GM18868 (cell line): ENCODE data around the gene NPDC1.
"Not testable (repeated sequence)": the region's sequence is repeated elsewhere in the genome, so short reads cannot be mapped to it uniquely, and the experiment has no call there.

Source experiments
- ATAC-seq: cut with Tn5 transposase; IDR thresholded peaks from one replicate; pipeline ENCODE4 v1.9.1; 2021; ENCODE audit warnings: mild to moderate bottlenecking, moderate library complexity; ENCODE audit not compliant: unreplicated experiment

The NPDC1 gene

DNA sequence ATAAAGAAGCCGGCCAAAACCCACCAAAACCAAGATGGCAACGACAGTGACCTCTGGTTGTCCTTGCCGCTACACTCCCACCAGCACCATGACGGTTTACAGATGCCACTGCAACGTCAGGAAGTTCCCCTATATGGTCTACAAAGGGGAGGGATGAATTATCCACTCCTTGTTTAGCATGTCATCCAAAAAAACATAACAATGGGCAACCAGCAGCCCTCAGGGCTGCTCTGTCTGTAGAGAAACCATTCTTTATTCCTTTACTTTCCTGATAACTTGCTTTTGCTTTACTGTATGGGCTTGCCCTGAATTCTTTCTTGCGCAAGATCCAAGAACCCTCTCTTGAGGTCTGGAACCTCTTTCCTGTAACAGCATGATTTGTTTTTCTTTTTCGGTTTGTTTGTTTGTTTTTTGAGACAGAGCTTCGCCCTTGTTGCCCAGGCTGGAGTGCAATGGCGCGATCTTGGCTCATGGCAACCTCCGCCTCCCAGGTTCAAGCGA, 29.3 kb upstream of the NPDC1 start:
- ATAC-seq, result no peak

DNA sequence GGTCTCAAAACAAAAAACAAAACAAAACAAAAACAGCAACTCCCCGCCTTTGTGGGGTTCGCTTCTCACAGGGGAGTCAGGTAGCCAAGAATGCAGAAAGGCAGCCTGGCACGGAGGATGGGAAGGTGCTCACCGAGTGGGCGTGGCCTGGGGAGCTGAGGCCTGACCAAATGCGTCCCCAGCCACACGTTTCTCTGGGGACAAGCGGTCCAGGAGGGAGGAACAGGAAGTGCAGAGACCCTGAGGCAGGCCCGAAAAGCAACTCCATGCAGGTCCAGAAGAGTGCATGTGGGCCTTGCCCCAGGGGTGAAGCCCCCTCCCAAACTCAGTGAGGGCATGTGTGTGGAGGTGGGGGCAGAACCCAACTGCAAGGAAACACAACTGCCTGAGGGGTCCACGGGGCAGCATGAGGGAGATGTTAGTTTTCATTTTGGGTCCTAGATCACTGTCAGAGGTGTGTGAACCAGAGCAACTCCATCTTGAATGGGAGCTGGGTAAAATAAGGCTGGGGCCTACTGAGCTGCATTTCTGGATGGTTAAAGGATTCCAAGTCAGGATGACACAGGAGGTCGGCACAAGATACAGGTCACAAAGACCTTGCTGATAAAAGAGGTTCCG, 28.8 kb upstream of the NPDC1 start:
- ATAC-seq, result no peak

DNA sequence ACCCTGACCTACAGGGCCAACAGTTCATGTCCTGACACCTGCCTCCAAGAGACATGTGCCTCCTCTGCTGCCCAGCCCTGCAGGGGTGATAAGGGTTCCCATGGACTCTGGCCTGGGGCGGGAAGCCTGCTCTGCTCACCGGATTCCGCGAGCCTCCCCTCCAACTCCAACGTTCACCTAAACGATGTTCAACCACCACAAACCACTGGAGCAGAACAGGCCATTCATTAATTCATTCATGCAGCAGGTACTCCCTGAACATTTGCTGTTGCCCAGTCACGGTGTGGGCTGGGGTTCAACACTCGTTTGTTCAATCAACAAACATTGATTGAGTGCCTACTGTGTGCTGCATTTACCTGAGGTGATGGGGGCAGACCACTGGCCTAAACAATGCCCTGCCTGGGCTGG, 28.0 kb upstream of the NPDC1 start:
- no peak for ATAC-seq

DNA sequence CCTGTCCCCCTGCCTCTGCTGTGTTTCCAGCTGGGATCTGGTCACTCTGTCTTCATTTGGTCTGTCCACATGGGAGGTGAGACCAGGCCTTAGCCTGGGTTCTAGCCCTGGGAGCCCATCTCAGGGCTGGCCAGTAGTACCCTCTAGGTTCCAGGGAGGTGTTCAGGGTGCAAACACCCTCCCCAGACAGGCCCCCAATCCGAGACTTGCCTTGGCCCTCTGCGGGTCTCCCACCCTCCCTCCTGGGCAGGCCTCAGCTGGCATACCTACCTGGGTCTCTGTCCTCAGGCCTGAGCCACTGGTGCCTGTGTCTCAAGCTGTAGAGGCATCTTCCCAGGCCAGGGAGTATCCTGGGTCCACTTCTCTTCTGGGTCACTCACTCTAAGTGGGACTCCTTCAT, 25.3 kb upstream of the NPDC1 start:
- ATAC-seq, result no peak

DNA sequence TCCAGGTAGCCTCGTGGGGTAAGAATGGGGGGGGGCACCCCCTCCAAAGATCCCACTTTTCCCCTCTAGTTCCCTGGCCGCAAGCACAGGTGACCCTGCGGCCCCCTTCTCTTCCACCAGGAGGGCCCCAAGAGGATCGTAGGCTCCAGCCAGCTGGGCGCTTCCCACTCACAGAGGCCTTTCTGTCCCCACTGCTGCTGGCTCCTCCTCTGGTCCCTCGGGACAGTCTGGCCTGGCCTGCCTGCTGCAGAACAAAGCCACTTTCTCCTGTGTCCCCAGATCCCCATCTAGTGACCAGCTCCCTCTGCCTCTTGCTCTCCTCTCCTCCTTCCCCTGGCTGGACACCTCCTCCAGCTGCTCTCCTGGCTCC, 24.9 kb upstream of the NPDC1 start:
- ATAC-seq, result no peak

DNA sequence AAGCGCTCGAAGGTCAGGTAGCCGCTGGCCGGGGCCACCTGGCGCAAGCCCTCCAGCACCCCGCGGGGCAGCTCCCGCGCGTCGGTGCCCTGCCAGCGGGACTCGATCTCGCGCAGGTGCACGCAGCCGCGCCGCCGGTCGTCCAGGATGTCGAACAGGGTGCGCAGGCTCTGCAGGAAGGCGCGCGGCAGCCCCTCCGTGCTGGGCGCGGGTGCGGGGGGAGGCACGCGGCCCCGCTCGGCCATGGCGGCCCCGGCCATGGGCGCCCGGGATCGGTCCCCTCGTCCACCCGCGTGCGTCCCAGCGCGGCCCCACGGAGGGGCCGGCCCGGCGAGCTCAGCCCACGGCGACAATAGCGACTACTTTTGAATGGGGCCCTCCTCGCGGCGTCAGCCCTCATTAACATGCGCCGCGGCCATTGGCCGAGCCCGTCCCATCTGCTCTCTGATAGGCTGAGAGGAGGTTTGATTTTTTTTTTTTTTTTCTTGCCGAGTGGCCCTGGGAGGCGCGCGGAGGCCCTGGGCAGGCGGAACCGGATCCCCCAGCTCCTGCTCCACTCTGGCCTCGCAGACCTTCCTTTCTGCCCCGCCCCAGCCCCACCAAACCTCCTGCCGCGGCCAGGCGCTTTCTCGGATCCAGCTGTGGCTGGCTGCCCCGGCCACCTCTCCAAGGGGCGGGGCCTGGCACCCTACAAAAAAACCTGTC, 24.4 kb upstream of the NPDC1 start, which contains the start of gene SAPCD2:
Gene SAPCD2 (minus strand): TSS at position 357 of the 705 bp plus-strand sequence. CDS start 97 bp downstream, at position 260.
- peak; percentile 75 for ATAC-seq

DNA sequence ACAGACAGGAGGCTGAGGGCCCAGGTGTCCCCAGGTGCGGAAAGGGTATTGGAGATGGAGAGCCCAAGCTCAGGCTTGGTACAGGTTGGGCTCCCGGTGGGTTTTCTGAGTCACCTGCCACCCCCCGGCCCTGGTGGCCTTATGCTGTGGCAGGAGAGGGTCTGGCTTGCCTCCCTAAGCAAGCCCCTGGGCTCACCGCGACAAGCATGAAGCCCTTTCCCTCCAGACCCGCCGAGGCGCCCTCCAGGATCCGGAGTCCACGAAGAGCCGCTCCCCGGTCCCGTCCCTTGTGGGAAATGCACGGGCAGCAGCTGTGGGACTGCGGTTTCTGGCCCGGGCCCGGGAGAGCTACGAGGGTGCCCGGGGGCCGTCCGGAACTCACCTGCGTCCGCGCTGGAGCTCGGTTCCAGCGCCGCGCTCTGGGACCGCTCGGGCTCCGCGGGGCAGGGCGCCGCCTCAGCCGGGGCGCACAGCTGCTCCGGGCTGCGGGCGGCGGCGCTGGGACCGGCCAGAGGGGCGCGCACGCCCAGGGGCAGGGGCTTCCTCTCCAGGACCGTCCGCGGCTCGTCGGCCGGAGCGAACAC, 23.6 kb upstream of the NPDC1 start:
- ATAC-seq, result no peak

DNA sequence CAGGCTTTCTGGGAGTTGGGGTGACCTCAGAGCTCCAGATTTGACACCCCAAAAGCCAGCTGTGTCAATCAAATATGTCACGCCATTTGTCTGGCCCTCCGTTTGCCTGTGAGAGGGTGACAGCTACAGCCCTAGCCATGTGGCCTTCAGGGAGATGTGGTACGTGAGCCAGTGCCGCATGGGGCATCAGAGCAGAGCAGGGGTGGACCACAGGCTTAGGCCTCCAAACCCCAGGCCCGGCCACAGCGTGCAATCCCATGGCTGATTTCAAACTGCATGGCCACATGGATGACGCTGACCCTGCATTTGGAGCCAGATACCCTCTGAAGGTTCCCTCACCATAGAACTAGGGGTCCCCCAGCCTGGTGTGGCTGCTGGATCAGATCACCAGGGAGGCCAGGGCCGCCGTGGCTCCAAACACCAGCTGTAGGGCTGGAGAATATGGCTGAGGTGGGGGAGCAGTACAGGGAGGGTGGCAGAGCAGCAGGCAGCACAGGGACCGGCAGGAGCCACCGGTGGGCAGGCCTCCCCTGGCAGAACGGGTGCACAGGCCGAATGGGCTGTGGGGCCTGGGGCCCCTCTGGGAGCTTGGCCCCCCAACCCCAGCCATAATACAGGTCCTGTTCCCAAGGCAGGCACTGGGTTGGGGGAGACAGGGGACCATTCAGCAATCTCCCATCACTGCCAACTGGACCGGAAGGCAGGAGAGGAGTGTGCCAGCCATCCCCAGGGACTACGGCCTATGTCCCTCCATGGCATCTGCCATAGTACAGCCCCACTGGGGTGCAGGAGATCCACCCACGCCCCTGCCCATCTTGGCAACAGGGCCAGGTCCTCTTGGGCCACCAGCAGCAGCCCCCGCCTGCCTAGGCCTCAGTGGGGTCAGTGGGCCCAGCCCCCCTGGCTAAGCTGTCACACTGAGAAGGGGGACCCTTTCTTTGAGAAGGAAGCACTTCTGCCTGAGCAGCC, 22.8 kb upstream of the NPDC1 start:
- no peak for ATAC-seq

DNA sequence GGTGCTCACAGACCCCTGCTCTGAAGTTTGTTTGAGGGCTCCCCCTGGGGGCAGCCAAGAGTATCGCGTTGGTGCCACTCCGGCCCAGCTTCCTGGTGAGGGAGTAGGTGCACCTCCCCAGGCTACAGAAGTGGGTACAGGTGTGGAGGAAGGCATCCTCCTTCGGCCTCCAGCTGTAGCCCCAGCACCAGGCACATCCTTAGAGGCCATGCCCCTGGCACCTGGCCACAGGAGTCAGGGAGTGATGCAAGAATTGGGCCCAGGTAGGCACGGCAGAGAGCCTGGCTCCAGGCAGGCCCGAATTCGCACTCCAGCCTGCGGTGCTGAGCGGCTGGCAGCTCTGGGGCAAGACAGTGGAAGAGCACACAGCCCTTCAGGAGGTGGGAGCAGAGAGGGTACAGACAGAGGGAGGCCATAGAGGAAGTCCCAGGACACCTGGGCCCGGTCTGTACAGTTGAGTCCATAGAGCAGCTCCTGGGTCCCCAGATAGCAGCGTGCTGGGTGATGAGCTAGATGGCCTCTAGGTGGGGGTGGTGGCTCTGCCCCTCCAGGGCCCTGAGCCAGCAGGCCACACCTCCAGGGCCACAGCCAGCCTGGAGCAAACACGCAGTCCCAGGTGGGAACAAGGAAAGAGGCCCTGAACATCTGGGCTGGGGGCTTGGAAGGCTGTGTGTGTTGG, 22.0 kb upstream of the NPDC1 start:
- ATAC-seq, result peak; percentile 57

DNA sequence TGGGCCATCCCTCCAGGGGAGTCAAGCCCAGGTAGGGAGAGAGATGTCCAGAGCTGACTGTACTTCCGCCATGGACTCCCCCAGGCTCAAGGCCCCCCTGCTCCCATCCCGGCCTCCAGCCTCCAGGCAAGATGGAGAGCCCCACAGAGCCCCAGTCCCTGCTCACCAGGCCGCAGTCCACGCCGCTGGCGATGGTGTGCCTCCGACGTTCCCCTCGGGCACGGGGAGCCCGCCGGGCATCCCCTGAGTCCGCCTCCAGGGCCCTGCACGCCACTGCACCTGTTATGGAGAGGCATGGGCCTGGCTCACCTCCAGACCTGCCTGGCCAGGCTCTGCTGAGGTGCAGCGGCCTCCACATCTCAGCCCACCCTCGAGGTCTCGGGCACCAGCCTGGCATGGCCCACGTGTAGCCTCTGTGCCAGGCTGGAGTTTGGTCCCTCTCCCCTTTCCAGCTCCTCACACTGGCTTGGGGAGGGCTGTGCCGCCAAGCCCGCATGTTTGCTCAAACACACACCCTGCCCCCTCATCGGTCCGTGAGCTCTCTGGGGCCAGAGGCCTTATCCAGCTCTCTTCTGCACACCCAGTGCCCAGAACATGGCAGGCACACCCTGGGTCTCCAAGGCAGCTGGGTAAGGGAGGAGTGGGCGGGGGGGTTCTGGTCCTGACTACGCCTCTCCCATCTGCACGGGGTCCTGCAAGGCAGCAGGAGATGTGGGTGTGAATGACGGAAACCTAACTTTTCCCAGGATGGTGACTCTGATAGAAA, 20.3 kb upstream of the NPDC1 start:
- no peak for ATAC-seq

DNA sequence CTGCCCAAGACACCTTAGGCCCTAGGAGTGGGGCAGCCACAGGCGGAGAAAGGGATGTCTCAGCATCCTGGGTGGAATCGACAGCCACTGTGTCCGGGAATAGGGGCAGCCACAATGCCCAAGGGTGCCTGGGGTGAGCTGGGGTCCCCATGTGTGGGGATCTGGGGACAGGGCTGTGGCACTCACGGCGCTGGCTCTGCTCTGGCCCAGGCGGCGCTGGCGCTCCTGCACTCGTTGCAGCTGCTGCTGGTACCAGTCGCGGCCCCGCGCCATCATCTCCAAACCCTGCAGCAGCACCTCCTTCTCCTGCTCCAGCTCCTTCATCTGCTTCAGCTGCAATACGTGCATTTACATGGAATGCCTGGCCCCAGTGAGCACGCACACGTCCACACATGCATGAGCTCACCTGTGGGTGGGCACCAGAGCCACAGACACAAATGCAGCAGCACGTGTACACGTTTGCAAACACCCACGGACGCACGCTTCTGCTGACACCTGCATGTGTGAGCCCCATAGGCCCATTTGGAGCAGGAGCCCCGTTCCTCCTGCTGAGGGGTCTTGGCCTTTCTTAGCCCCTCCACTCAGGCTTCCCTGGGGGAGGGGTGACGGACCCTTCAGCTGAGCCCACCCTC, 19.5 kb upstream of the NPDC1 start:
- ATAC-seq, result no peak

DNA sequence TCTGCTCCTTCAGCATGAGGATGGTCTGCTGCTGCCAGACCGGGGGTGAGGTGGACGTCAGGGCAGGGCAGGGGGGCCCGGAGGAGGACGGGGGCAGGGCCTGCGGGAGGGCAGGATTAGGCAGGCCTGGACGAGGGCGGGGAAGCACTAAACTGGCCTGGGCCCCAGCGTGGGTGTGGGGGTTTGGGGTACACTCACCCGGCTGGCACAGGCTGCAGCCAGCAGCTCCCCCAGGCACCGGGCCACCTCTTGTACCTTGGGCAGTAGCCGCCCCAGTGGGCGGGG, 18.8 kb upstream of the NPDC1 start:
- ATAC-seq, result no peak

DNA sequence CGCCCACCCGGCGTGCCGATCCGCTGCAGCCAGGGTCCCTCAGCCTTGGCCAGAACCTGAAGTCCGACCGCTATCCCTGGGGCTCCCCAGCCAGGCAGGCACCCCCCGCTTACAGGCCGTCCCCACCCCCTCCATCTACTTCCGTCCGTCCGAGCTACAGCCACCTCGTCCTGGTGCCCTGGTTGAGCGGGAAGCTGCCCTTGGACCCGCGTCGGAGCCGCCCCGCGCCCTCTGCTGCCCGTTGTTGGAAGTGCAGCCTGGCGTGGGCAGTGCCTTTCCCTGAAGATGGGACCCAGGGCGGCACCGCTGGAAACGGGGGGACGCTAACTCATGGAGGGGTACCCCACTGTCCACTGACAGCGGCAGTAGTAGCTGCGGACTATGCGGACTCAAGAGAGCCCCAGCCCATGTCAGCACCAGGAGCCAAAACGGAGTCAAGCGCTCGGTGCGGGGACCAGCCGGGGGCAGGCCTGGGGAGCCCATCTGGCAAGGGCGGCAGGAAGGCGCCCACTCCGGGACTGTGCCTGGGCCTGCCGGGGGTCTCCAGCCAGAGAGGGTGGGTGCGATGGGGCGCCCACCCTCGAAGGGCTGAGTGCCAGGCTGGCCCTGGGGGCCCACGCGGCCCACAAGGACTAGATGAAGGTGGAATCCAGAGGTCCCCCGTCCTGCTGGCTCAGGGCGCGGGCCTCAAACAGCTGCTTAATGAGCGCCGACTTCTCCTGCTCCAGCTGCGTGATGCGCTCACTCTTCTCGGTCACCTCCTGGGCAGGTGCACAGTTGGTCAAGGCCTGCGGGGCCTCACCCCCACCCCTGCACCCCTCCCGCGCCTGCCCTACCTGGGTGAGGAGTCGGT, 18.3 kb upstream of the NPDC1 start:
- ATAC-seq, result no peak

DNA sequence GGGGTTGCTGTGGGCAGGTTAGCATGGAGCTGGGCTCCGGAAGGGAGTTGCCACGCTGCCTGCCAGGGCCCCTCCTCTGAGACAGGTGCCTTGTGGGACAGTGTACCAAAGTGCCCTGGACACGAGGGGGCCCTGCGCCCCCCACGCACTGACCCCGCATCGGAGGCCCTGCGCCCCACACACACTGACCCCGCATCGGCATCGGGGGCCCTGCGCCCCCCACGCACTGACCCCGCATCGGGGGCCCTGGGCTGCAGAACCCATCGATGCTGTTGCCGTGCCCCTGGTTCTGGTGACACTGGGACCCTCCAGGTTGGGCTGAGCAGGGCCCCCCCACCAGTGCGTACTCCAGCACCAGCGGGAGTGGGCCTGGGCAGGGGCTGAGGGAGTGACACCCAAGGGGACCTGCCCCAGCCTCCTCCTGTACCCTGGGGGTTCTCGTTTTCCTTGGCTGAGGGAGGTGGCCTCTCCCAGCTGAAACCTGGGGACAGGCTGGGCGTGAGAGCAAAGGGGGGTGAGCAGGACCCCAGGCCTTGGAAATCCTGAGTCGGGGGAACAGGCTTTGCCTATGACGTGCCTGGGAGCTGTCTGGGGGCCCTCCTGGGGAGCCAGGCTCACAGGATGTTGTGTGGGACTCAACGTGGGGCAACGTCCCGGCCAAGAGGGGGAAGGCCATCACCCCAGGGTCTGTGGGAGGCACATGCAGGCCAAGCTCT, 17.5 kb upstream of the NPDC1 start:
- ATAC-seq, result no peak

DNA sequence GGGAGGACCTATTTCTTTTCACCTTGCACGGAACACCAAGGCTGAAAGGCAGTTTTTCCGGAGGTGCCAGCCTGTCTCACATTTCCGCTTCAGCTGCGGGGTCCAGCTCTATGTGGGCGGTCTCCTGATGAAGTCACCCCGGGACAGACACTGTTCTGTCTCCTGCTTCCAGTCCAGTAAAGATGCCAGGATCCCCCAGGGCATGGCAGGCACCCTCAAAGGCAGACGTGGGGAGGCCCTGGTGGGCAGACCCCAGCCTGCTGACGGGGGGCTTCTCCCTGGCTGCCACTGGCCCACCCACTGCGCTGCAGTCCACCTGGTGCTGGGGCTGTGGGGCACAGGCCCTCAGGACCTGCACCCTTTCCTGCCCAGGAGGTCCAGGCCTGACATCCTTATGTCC, 16.8 kb upstream of the NPDC1 start:
- not testable (repeated sequence) for ATAC-seq

DNA sequence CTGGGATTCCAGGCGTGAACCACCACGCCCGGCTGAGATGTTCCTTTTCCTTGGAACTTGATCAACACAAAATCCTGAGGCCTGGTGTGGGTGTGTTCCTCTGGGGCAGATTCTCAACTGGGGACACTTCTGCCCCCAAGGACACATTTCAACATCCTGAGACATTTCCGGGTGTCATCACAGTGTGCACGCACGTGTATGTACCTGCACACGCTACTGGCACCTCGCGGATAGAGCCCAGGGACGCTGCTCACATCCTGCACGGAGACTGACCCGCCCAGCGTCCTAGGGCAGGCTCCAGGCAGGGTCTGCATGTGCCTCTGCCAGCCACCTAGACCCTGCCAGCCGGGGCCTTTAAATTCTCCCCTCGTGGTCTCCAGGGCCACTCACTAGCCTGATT, 16.4 kb upstream of the NPDC1 start:
- ATAC-seq, result no peak

DNA sequence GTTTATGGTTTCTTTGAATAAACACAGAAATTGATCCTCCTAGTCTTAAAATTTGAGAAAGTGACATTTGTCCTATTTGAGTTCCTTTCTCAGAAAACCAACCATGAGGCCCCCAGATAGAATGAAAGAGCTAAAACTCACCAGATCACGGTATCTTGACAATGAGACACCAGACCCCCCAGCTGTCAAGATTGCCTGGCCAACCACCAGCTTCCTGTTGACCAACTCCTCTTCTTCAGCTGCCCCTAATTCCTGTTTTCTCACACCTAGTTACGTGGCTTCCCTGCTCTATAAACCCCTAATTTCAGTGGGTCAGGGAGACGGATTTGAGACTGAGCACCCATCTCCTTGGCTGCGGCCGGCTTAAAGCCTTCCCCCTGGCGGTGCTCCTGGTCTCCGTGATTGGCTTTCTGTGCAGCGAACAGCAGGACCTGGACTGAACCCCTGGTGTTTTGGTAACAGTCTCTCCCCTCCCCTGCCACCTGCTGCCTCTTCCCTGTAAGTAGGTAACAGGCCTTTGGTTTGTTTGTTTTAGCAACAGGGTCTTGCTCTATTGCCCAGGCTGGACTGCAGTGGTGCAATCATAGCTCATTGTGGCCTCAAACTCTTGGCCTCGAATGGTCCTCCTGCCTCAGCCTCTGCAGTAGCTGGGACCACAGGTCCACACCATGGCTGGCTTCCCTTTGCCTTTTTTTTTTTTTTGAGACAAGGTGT, 12.7 kb upstream of the NPDC1 start:
- ATAC-seq, result no peak
